BE2C (cell line): ENCODE results near the gene PDIA3.
A peak's percentile ranks its signal among the peaks of the same experiment; 100 is the strongest.

Source experiments
- DNase-seq: peaks from one replicate; pipeline ENCODE4 v3.0.0-alpha.2; 2020
- H3K27me3 ChIP-seq: fragments of 250-450 bp; sonication (Bioruptor Pico); 2 replicates; pipeline ENCODE4 v1.5.1; 2020; ENCODE audit warnings: mild to moderate bottlenecking
- H3K36me3 ChIP-seq: fragments of 250-450 bp; sonication (Bioruptor Pico); 2 replicates; pipeline ENCODE4 v1.5.1; 2020; ENCODE audit warnings: mild to moderate bottlenecking
- H3K4me1 ChIP-seq: fragments of 250-450 bp; sonication (Bioruptor Pico); 2 replicates; pipeline ENCODE4 v1.5.1; 2020
- H3K4me3 ChIP-seq: 2 replicates; pipeline ENCODE4 v1.5.1; 2011; ENCODE audit warnings: low read depth, low read length
- H3K9me3 ChIP-seq: fragments of 250-450 bp; sonication (Bioruptor Pico); 2 replicates; pipeline ENCODE4 v1.5.1; 2020
- TF ChIP-seq, protein P1 (sequence below): IDR thresholded peaks from 2 replicates; pipeline ENCODE4 v1.5.1; 2012; ENCODE audit warnings: mild to moderate bottlenecking, low read depth, low read length

PDIA3 gene

DNA sequence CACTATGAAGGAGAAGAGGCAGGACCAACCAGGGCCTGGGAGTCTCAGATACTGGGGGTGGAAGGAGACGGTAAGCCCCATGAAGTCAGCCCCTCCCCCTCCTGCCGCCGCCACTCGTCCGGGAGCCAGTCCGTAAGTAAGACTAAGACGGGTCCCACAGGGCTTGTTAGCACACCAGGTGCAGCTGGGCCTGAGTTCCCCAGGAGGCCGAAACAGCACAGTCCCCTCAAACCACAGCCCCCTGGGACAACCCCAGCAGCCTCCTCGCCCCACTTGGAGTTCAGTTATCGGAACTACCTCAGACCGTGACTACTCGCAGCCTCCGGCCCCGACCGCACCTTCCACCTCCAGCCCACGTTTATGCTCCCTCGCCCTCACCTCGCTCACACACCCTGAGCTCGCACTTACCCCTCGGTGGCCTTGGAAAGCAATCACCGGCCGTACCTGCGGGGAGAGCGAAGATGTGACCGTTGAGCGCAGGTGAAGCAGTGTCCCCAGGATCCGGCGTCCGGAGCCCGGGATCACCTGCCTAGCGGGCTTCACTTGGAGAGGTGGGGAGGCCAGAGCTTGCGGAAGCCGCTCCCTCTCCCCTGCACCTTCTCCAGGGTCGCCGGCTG is 30.0 kb downstream of the PDIA3 start:
- Histone ChIP-seq H3K36me3 (peaks cover 24% of the 10 kb centered on the region), H3K27me3 (no peaks in the 10 kb centered on the region), H3K4me1 (0 out of 2 replicates have a peak, but pooled peaks cover 3% of the 10 kb centered on the region), H3K9me3 (no peaks in the 10 kb centered on the region), H3K4me3 (peak overlapping the region; percentile 72; the same call in 1 of the 2 replicates)
- TF ChIP-seq, protein P1, sequence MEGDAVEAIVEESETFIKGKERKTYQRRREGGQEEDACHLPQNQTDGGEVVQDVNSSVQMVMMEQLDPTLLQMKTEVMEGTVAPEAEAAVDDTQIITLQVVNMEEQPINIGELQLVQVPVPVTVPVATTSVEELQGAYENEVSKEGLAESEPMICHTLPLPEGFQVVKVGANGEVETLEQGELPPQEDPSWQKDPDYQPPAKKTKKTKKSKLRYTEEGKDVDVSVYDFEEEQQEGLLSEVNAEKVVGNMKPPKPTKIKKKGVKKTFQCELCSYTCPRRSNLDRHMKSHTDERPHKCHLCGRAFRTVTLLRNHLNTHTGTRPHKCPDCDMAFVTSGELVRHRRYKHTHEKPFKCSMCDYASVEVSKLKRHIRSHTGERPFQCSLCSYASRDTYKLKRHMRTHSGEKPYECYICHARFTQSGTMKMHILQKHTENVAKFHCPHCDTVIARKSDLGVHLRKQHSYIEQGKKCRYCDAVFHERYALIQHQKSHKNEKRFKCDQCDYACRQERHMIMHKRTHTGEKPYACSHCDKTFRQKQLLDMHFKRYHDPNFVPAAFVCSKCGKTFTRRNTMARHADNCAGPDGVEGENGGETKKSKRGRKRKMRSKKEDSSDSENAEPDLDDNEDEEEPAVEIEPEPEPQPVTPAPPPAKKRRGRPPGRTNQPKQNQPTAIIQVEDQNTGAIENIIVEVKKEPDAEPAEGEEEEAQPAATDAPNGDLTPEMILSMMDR = no peak
- DNase-seq = peak; percentile 35

- peak; percentile 66 for DNase-seq
- H3K36me3 ChIP-seq = peaks cover 18% of the 10 kb centered on the region
- TF ChIP-seq, protein P1 = no peak
Observed at GRCh38 chr15:43776718-43777266, 30.6 kb downstream of the PDIA3 start, which contains the start of gene ELL3. Gene ELL3, minus strand, starts transcription at chr15:43776966. Its CDS starts 65 bp downstream, at chr15:43776901.

DNA sequence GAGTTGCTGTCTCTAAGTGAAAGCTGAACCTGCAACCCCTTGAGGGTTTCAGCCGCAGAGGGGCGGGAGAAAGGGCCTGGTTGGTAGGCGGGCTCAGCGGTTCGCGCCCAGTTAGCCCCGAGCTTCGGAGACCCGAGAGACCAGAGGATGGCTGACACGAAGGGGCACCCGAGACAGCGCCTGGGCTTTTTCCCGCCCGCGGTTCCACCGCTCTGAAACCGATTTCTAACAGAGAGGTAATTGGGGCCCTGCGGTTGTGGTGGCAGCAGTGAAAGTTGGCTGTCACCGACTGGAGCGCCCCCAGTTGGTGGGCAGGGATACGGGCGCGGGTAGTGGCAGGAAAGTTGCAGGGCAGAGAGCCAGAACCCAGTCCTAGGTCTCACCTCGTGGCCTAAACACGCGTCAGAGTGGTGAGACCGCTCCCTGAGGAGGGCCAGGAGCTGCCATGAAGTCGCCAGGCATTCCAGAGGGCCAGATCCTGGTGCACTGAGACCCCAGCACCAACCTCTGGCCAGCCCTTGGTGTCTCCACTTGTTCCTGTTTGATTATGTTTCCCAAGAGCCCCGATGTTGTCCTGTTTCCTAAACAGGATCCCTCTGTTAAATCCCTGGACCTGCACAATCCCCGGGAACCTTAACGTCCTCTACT is 31.2 kb downstream of the PDIA3 start:
- H3K36me3 ChIP-seq = peaks cover 12% of the 10 kb centered on the region
- peak; percentile 71 for DNase-seq
- TF ChIP-seq, protein P1 = peak; percentile 48
- H3K9me3 ChIP-seq = no peaks in the 10 kb centered on the region
- H3K4me1 ChIP-seq = 0 out of 2 replicates have a peak, but pooled peaks cover 3% of the 10 kb centered on the region
- no peaks in the 10 kb centered on the region for H3K27me3 ChIP-seq
- peak overlapping the region; percentile 72 for H3K4me3 ChIP-seq

More at GRCh38 chr15:43776718-43777266, 30.6 kb downstream of the PDIA3 start, which contains the start of gene ELL3:
- no peaks in the 10 kb centered on the region for H3K9me3 ChIP-seq
- H3K4me1 ChIP-seq = 0 out of 2 replicates have a peak, but pooled peaks cover 3% of the 10 kb centered on the region
- peak within 1 kb of the TSS; percentile 72 for H3K4me3 ChIP-seq
- no peaks in the 10 kb centered on the region for H3K27me3 ChIP-seq

DNA sequence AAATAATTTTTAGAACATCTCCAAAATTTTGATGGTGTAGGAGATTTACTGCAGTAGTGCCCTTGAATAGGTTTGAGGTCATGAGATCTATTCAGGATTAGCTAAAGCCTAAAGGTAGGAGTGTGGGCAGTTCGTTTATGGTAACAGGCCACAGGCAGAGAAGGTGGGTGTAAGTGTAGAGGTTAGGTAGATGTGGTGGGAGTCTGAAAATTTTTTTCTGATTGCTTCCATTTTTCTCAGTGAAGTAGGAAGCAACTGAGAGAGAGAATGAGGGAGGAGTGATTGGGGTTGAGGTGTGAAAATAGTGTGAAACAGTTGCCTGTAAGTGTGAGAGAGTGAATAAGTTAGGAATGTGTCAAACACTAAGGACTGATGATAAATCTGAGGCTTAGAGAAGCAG is 32.8 kb downstream of the PDIA3 start:
- H3K4me3 ChIP-seq = no peak overlapping the region
- H3K4me1 ChIP-seq = 0 out of 2 replicates have a peak, but pooled peaks cover 3% of the 10 kb centered on the region
- H3K36me3 ChIP-seq = peaks cover 3% of the 10 kb centered on the region; the same call in 1 of the 2 replicates
- H3K27me3 ChIP-seq = no peaks in the 10 kb centered on the region
- TF ChIP-seq, protein P1 = no peak
- H3K9me3 ChIP-seq = no peaks in the 10 kb centered on the region
- no peak for DNase-seq

DNA sequence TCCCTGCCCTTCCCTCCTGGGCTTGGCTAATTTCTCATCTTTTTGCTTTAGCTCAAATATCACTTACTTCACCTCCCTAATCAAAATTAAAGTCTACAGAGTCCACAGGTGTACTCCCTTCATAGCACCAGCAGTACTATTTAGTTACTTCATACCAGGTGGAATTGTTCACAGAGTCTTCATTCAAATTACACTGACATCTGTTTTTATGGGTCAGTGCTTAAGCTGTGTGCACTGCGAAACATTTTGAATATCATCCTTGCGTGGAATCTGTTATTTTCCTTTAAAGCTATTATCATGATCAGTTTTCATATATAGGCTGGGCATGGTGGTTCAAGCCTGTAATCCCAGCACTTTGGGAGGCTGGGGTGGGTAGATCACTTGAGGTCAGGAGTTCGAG is 43.2 kb downstream of the PDIA3 start:
- Histone ChIP-seq H3K9me3 (no peaks in the 10 kb centered on the region; the same call in 1 of the 2 replicates), H3K4me3 (no peak overlapping the region), H3K36me3 (peaks cover 14% of the 10 kb centered on the region), H3K4me1 (peaks cover 1% of the 10 kb centered on the region; the same call in 1 of the 2 replicates), H3K27me3 (no peaks in the 10 kb centered on the region)
- TF ChIP-seq, protein P1 = no peak
- DNase-seq = no peak
